DMS153 (cell line): Measurements from ENCODE around the gene SYNGAP1.

Source experiments
- DNase-seq: peaks from one replicate; lab custom pipeline; 2025; lab: John Stamatoyannopoulos, UW

Gene SYNGAP1

GRCh38 chr6:33404884-33405283 is 15.0 kb upstream of the SYNGAP1 start:
- DNase-seq = no peak

GRCh38 chr6:33405386-33405940 is 14.4 kb upstream of the SYNGAP1 start:
- DNase-seq = no peak

GRCh38 chr6:33406126-33406525 is 13.7 kb upstream of the SYNGAP1 start:
- DNase-seq = no peak

- DNase-seq = no peak
Measured at GRCh38 chr6:33407132-33407718, 12.6 kb upstream of the SYNGAP1 start.

GRCh38 chr6:33410050-33410710 is 9.7 kb upstream of the SYNGAP1 start:
- peak; percentile 96 for DNase-seq

GRCh38 chr6:33410711-33411631 is 8.9 kb upstream of the SYNGAP1 start, which contains the start of gene PHF1:
PHF1 (plus strand) TSS chr6:33411014; CDS start chr6:33412264, 1,250 bp downstream.
- no peak for DNase-seq

- DNase-seq = no peak
Measured at GRCh38 chr6:33411632-33412005, 8.2 kb upstream of the SYNGAP1 start.

- no peak for DNase-seq
Measured at GRCh38 chr6:33412140-33413009, 7.5 kb upstream of the SYNGAP1 start.

GRCh38 chr6:33413241-33414120 is 6.4 kb upstream of the SYNGAP1 start:
- DNase-seq = no peak

GRCh38 chr6:33414592-33415271 is 5.1 kb upstream of the SYNGAP1 start:
- DNase-seq = no peak

- DNase-seq = no peak
Measured at GRCh38 chr6:33415831-33416230, 4.0 kb upstream of the SYNGAP1 start.

GRCh38 chr6:33416386-33417127 is 3.3 kb upstream of the SYNGAP1 start:
- no peak for DNase-seq

GRCh38 chr6:33417128-33417902 is 2.5 kb upstream of the SYNGAP1 start:
- no peak for DNase-seq

- DNase-seq = peak; percentile 100
Measured at GRCh38 chr6:33417903-33418689, 1.8 kb upstream of the SYNGAP1 start, which contains the start of gene CUTA. CUTA (minus strand) TSS chr6:33418107; CDS start chr6:33418000, 107 bp downstream.

GRCh38 chr6:33418690-33419291 is 1.1 kb upstream of the SYNGAP1 start:
- DNase-seq = no peak

- no peak for DNase-seq
Measured at GRCh38 chr6:33420491-33421343, 852 bp downstream of the SYNGAP1 start.
